Activated T-helper 1 cell treated with anti-CD3 and anti-CD28 coated beads, Interleukin-12 subunit alpha, Interleukin-12 subunit beta, Interleukin-2, Interleukin-4 antibody, amounts not matched to agents 30 ng/mL and 10 ng/mL and 1 ng/mL, durations not matched to agents 14 hours and 24 hours and 36 hours (primary cell): ENCODE data around the gene TMPRSS3. TPM values are rescaled to one million over a fixed set of nuclear protein-coding genes. Genes with fewer than 3 reads are reported as not detected.
A peak's percentile ranks its signal among the peaks of the same experiment; 100 is the strongest.

Source experiments
- DNase-seq: peaks from one replicate; pipeline ENCODE4 v3.0.0; 2021; ENCODE audit warnings: low spot score
- H3K27ac Mint-ChIP-seq: one replicate; pipeline ENCODE4 v1.8.0; 2021; ENCODE audit warnings: mild to moderate bottlenecking, mixed read lengths
- H3K27me3 Mint-ChIP-seq: one replicate; pipeline ENCODE4 v1.8.0; 2022; ENCODE audit warnings: mild to moderate bottlenecking, moderate library complexity, mixed read lengths; ENCODE audit not compliant: insufficient read depth
- H3K36me3 Mint-ChIP-seq: one replicate; pipeline ENCODE4 v1.8.0; 2021; ENCODE audit warnings: low read depth, mixed read lengths
- H3K4me1 Mint-ChIP-seq: one replicate; pipeline ENCODE4 v1.8.0; 2021; ENCODE audit warnings: low read depth, mixed read lengths
- H3K4me3 Mint-ChIP-seq: one replicate; pipeline ENCODE4 v1.8.0; 2021; ENCODE audit warnings: mild to moderate bottlenecking, moderate library complexity, mixed read lengths
- H3K9me3 Mint-ChIP-seq: one replicate; pipeline ENCODE4 v1.8.0; 2021; ENCODE audit warnings: mixed read lengths
- intact Hi-C: fragments of 100-400 bp; cut with micrococcal nuclease; formaldehyde crosslinking; loops from one replicate; pipeline ENCODE4 v1.15.1; 2024
- total RNA-seq: library from RNA; stranded (reverse); gene quantifications from 2 replicates; pipeline ENCODE4 v1.2.3, GENCODE V29; 2022

The TMPRSS3 gene
- total RNA-seq, 1 donor from 2014 or later, result 33.7 TPM

- peaks cover 5% of the 10 kb centered on the region for H3K9me3 Mint-ChIP-seq
- intact Hi-C loops, result loop anchor here (1.0 to 5.0 kb wide), 6 partner anchors 15 to 423 kb away; no protein-coding TSS in a partner anchor
- H3K27ac Mint-ChIP-seq, result peak overlapping the region; percentile 95
- DNase-seq, result peak; percentile 74
- H3K4me3 Mint-ChIP-seq, result peak overlapping the region; percentile 76
- no peaks in the 10 kb centered on the region for H3K27me3 Mint-ChIP-seq
- H3K4me1 Mint-ChIP-seq, result peaks cover 67% of the 10 kb centered on the region
- H3K36me3 Mint-ChIP-seq, result peaks cover 81% of the 10 kb centered on the region
Measured at GRCh38 chr21:42424914-42425541, 29.2 kb upstream of the TMPRSS3 start.

DNA sequence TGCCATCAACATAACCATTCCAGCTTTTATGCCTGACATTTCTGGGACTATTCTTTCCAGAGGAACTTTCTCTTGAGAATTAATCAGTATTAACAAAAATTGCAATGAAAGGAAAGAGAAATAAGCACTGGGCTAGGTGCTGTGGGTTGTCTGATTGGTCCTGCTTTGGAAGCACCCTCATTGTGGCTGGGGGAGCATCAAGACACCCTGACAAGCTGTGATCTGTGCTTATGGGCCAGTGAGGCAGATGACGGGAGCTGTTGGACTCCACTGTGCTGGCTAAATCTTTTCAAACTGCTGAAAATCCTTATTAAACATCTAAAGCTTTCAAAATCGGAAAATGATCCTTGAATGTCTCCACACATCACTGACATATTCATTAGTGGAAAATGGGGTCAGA is 27.8 kb upstream of the TMPRSS3 start:
- DNase-seq, result no peak
- H3K27me3 Mint-ChIP-seq, result no peaks in the 10 kb centered on the region
- peak overlapping the region; percentile 95 for H3K27ac Mint-ChIP-seq
- intact Hi-C loops, result loop anchor here (1.0 to 5.0 kb wide), 4 partner anchors 8 to 421 kb away; no protein-coding TSS in a partner anchor
- H3K9me3 Mint-ChIP-seq, result peaks cover 15% of the 10 kb centered on the region
- peak overlapping the region; percentile 67 for H3K4me3 Mint-ChIP-seq
- peaks cover 79% of the 10 kb centered on the region for H3K36me3 Mint-ChIP-seq
- peaks cover 81% of the 10 kb centered on the region for H3K4me1 Mint-ChIP-seq

GRCh38 chr21:42423197-42423675 is 27.4 kb upstream of the TMPRSS3 start:
- intact Hi-C loops, result loop anchor here (1.0 to 5.0 kb wide), 4 partner anchors 8 to 421 kb away; no protein-coding TSS in a partner anchor
- DNase-seq, result peak; percentile 60
- Mint-ChIP-seq H3K36me3 (peaks cover 82% of the 10 kb centered on the region), H3K4me3 (peak overlapping the region; percentile 67), H3K4me1 (peaks cover 85% of the 10 kb centered on the region), H3K27ac (peak overlapping the region; percentile 95), H3K9me3 (peaks cover 19% of the 10 kb centered on the region), H3K27me3 (no peaks in the 10 kb centered on the region)

DNA sequence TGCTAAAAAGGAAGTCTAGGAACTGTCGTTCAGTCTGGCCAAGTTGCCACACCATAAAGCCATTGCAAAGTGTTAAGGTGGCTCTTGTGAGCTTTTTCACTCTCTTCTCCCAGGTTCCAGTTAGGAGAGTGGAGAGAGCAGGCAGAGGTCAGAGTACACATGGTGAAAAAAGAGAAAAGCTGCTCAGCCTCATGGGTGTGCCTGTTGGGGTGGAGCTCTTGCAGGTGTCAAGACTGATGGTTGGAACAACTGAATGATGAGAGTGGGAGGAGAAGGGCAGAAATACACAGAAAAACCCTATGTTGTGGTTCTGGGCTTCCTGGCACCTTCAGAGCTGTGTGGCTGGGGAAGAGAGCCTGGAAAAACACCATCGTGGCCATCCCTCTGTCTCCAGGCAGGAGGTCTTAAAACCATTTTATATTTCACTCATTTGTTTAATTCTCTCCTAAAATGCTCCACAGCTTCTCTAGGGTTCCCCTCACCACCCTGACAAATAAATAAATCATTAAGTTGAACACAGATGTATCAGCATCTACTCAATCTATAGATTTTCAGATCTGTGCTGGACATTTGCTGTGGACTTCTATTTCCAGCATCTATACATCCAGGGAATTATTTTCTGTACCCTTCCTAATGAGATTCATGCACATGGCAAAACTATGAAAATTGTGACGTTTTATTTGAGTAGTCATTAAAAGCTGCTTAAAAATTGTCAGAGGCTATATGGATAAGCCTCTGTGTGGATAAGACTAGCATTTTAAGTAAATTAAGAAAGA is 25.4 kb upstream of the TMPRSS3 start:
- Mint-ChIP-seq H3K9me3 (peaks cover 22% of the 10 kb centered on the region), H3K27me3 (no peaks in the 10 kb centered on the region), H3K36me3 (peaks cover 77% of the 10 kb centered on the region), H3K27ac (peak overlapping the region; percentile 92), H3K4me3 (peak overlapping the region; percentile 61), H3K4me1 (peaks cover 88% of the 10 kb centered on the region)
- intact Hi-C loops, result loop anchor here (2.0 to 5.0 kb wide), 4 partner anchors 14 to 419 kb away; no protein-coding TSS in a partner anchor
- DNase-seq, result peak; percentile 33

DNA sequence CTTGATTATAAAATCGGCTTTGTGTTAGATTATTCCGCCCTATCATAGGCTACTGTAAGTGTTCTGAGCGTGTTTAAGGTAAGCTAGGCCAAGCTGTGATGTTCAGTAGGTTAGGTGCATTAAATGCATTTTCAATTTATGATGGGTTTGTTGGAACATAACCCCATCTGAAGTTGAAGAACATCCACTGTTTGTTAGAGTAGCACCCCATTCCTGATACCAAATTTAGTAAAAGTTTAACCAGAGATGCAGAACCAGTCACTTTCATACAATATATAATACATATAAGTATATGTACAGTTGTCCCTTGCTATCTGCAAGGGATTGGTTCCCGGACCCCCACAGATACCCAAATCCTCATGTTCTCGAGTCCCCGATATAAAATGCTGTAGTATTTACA is 24.0 kb upstream of the TMPRSS3 start:
- intact Hi-C loops, result loop anchor here (2.0 to 5.0 kb wide), 4 partner anchors 13 to 418 kb away; no protein-coding TSS in a partner anchor
- Mint-ChIP-seq H3K36me3 (peaks cover 74% of the 10 kb centered on the region), H3K4me1 (peaks cover 89% of the 10 kb centered on the region), H3K4me3 (no peak overlapping the region), H3K9me3 (peaks cover 22% of the 10 kb centered on the region), H3K27me3 (no peaks in the 10 kb centered on the region), H3K27ac (no peak overlapping the region)
- DNase-seq, result no peak

- no peak for DNase-seq
- peaks cover 89% of the 10 kb centered on the region for H3K4me1 Mint-ChIP-seq
- H3K4me3 Mint-ChIP-seq, result no peak overlapping the region
- peaks cover 22% of the 10 kb centered on the region for H3K9me3 Mint-ChIP-seq
- peak overlapping the region; percentile 21 for H3K27ac Mint-ChIP-seq
- intact Hi-C loops, result no loop called here
- peaks cover 76% of the 10 kb centered on the region for H3K36me3 Mint-ChIP-seq
- no peaks in the 10 kb centered on the region for H3K27me3 Mint-ChIP-seq
Measured at GRCh38 chr21:42418886-42419285, 23.0 kb upstream of the TMPRSS3 start.

DNA sequence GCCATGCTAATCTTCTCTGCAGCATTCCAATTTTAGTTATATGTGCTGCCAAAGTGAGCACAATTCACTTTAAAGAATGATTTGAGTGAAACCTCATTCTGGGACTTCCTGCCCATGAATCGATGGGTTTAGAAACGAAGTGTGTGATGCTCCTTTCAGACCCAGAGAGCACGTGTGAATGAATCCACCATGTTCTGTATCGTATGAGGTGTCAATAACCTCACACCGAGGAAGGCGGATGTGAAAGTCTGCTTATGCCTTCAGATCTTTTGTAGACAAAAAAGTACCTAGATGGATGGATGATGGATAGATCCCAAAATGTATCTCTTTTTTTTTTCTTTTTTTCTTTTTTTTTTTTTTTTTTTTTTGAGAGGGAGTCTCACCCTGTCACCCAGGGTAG is 21.7 kb upstream of the TMPRSS3 start:
- Mint-ChIP-seq H3K27ac (peak overlapping the region; percentile 87), H3K4me1 (peaks cover 86% of the 10 kb centered on the region), H3K36me3 (peaks cover 69% of the 10 kb centered on the region), H3K9me3 (peaks cover 22% of the 10 kb centered on the region), H3K27me3 (no peaks in the 10 kb centered on the region), H3K4me3 (peak overlapping the region; percentile 62)
- DNase-seq, result peak; percentile 48
- intact Hi-C loops, result no loop called here

DNA sequence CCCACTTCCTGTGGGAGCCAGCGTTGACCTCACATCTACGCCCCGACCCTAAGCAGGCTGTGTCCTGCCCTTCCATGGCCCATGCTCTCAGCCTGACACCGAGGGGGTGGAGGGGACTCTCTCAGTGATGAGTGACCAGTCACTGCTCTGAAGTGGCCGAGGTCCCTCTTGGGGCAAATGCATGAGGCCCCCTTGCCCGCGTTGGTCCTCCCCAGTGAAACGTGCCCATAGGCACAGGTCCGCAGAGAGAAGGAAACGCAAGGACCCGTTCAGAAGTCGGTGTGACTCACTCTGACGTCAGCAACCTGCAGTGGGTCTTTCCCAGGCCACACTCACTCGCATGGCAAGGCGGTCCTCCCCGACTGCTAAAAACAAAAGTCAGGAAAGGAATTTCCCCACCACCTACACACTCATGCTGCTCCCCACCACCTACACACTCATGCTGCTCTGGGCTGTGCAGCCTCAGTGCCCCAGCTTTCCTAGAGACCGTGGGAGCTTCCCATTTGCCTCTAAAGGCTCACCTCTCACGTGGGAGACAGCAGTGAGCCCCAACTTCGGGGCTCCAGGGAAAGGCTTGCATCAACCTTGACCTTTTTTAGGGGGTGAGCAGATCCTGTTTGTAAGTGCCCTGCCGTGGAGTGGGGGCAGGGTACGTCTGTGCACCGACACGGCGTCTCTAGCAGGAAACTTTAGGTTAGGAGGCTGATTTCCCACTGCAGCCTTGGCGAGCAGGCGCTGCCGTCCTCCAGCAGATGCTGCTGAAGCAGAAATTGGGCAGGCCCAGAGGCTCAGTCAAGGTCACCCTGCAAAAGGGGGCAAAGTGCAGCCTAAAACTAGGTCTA is 19.3 kb upstream of the TMPRSS3 start:
- intact Hi-C loops, result loop anchor here (1.0 to 2.0 kb wide), 8 partner anchors 8 to 181 kb away; partner anchors contain the start of gene RSPH1
- no peaks in the 10 kb centered on the region for H3K27me3 Mint-ChIP-seq
- peak overlapping the region; percentile 98 for H3K27ac Mint-ChIP-seq
- H3K4me3 Mint-ChIP-seq, result peak overlapping the region; percentile 73
- peaks cover 17% of the 10 kb centered on the region for H3K9me3 Mint-ChIP-seq
- H3K4me1 Mint-ChIP-seq, result peaks cover 66% of the 10 kb centered on the region
- peak; percentile 88 for DNase-seq
- peaks cover 48% of the 10 kb centered on the region for H3K36me3 Mint-ChIP-seq

DNA sequence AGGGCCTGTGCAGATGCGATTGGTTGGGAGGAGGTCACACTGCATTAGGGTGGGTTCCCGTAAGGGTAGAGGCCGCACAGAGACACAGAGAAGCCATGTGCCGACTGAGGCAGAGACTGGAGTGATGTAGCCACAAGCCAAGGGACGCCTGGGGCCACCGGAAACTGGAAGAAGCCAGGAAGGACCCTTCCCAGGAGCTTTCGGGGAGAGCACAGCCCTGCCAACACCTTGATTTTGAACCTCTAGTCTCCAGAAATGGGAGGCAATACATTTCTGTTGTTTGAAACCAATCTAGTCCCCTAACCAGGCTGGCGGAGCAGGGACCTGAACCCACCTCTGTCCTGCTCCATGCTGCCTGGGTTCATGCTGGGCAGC is 18.7 kb upstream of the TMPRSS3 start:
- H3K27me3 Mint-ChIP-seq, result no peaks in the 10 kb centered on the region
- intact Hi-C loops, result loop anchor here (2.0 kb wide), 2 partner anchors 14 to 82 kb away; partner anchors contain the start of gene RSPH1
- H3K9me3 Mint-ChIP-seq, result peaks cover 14% of the 10 kb centered on the region
- H3K4me3 Mint-ChIP-seq, result peak overlapping the region; percentile 73
- peaks cover 50% of the 10 kb centered on the region for H3K36me3 Mint-ChIP-seq
- H3K27ac Mint-ChIP-seq, result peak overlapping the region; percentile 98
- H3K4me1 Mint-ChIP-seq, result peaks cover 66% of the 10 kb centered on the region
- DNase-seq, result no peak

- H3K27me3 Mint-ChIP-seq, result no peaks in the 10 kb centered on the region
- H3K36me3 Mint-ChIP-seq, result peaks cover 50% of the 10 kb centered on the region
- H3K4me3 Mint-ChIP-seq, result peak overlapping the region; percentile 63
- no peak for DNase-seq
- H3K27ac Mint-ChIP-seq, result peak overlapping the region; percentile 98
- intact Hi-C loops, result loop anchor here (2.0 kb wide), 2 partner anchors 13 to 83 kb away; partner anchors contain the start of gene RSPH1
- H3K9me3 Mint-ChIP-seq, result peaks cover 10% of the 10 kb centered on the region
- peaks cover 66% of the 10 kb centered on the region for H3K4me1 Mint-ChIP-seq
Measured at GRCh38 chr21:42414066-42414465, 18.2 kb upstream of the TMPRSS3 start.

DNA sequence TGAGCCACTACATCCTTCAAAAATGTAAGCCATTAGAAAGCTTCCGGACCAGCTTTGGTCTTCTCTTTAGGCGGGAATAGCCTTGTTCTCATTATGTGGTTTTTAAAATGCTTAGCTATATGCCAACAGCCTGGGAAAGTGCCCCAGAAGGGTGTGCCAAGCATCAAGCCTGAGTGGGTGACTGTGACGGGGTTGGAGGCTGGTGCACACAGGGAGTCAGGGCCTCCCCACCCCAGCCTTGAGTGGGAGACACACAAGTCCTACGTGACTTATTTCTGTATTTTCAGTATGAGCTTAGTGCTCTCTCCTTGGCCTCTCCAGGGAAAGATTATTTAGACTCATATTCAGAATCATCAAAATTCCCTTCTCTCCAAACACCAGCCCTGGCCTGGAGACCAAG is 17.6 kb upstream of the TMPRSS3 start:
- Mint-ChIP-seq H3K4me1 (peaks cover 61% of the 10 kb centered on the region), H3K27ac (peak overlapping the region; percentile 98), H3K27me3 (no peaks in the 10 kb centered on the region), H3K4me3 (peak overlapping the region; percentile 63), H3K9me3 (peaks cover 5% of the 10 kb centered on the region), H3K36me3 (peaks cover 46% of the 10 kb centered on the region)
- no peak for DNase-seq
- intact Hi-C loops, result no loop called here

DNA sequence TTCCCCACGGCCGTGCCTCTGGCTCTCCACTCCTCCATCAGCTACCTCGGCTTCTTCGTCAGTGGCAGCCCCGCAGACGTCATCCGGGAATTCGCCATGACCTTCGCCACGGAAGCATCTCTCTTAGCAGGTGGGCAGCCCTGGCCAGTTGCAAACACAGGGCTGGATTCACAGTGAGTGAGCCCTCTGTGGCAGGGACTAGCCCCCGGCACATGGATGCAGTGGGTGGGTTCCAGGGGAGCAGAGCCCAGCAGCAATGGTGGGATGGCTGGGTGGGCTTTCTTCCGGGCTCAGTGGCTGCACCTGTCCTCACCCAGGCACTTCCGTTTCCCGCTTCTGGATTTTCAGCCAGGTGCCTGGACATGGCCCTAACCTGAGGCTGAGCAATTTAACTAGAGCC is 17.2 kb upstream of the TMPRSS3 start:
- no peaks in the 10 kb centered on the region for H3K27me3 Mint-ChIP-seq
- peaks cover 60% of the 10 kb centered on the region for H3K4me1 Mint-ChIP-seq
- H3K4me3 Mint-ChIP-seq, result peak overlapping the region; percentile 63
- no peak for DNase-seq
- peak overlapping the region; percentile 98 for H3K27ac Mint-ChIP-seq
- H3K36me3 Mint-ChIP-seq, result peaks cover 43% of the 10 kb centered on the region
- intact Hi-C loops, result no loop called here
- peaks cover 3% of the 10 kb centered on the region for H3K9me3 Mint-ChIP-seq
